Neural cell (in vitro differentiated cells): ENCODE measurements around the gene LCNL1. TPM values are rescaled to one million over a fixed set of nuclear protein-coding genes. Genes with fewer than 3 reads are reported as not detected.
A peak's percentile ranks its signal among the peaks of the same experiment; 100 is the strongest.

Experiments
- H2AFZ ChIP-seq: fragments of 200-600, 300-800 bp; sonication (generic), shearing (Covaris generic); 2 replicates; pipeline ENCODE4 v1.6.0; 2014; ENCODE audit warnings: low read depth, mild to moderate bottlenecking, antibody characterized with exemption, low read length, moderate library complexity
- H3F3A ChIP-seq: fragments of 200-600 bp; shearing (Covaris generic); 2 replicates; pipeline ENCODE4 v1.6.1; 2016; ENCODE audit warnings: mild to moderate bottlenecking, moderate library complexity, mixed read lengths, antibody characterized with exemption, low read length; ENCODE audit not compliant: insufficient read depth, poor library complexity, severe bottlenecking
- H3K27ac ChIP-seq: fragments of 200-600, 300-800 bp; sonication (generic), shearing (Covaris generic); 2 replicates; pipeline ENCODE4 v1.5.1; 2014; ENCODE audit warnings: mild to moderate bottlenecking, low read length, moderate library complexity
- H3K27me3 ChIP-seq: fragments of 300-800, 200-600 bp; sonication (generic), shearing (Covaris generic); 2 replicates; pipeline ENCODE4 v1.6.0; 2014; ENCODE audit warnings: mild to moderate bottlenecking, low read depth, low read length, moderate library complexity; ENCODE audit not compliant: insufficient read depth
- H3K36me3 ChIP-seq: fragments of 300-800, 200-600 bp; sonication (generic), shearing (Covaris generic); 2 replicates; pipeline ENCODE4 v1.5.1; 2014; ENCODE audit warnings: mild to moderate bottlenecking, antibody characterized with exemption, low read length, moderate library complexity; ENCODE audit not compliant: insufficient read depth
- H3K4me2 ChIP-seq: fragments of 300-800, 200-600 bp; sonication (generic), shearing (Covaris generic); 2 replicates; pipeline ENCODE4 v1.6.0; 2014; ENCODE audit warnings: mild to moderate bottlenecking, low read length
- H3K4me3 ChIP-seq: fragments of 300-800, 200-600 bp; sonication (generic), shearing (Covaris generic); 2 replicates; pipeline ENCODE4 v1.5.1; 2014; ENCODE audit warnings: mild to moderate bottlenecking, low read length, moderate library complexity
- H3K79me2 ChIP-seq: fragments of 200-600 bp; shearing (Covaris generic); replicated peaks from 2 replicates; pipeline ENCODE4 v1.6.0; 2014; ENCODE audit warnings: mild to moderate bottlenecking, low read length, moderate library complexity; ENCODE audit not compliant: insufficient read depth
- H3K9ac ChIP-seq: fragments of 300-800, 200-600 bp; sonication (generic), shearing (Covaris generic); 2 replicates; pipeline ENCODE4 v1.6.1; 2016; ENCODE audit warnings: mild to moderate bottlenecking, low read length, mixed read lengths
- H3K9me2 ChIP-seq: fragments of 200-600 bp; shearing (Covaris generic); 2 replicates; pipeline ENCODE4 v1.6.1; 2016; ENCODE audit warnings: mild to moderate bottlenecking, low read length, mixed read lengths; ENCODE audit not compliant: insufficient read depth
- H3K9me3 ChIP-seq: fragments of 200-600, 300-800 bp; sonication (generic), shearing (Covaris generic); 2 replicates; pipeline ENCODE4 v1.6.1; 2016; ENCODE audit warnings: mild to moderate bottlenecking, mixed run types, low read length, moderate library complexity, mixed read lengths
- H4K20me1 ChIP-seq: fragments of 200-600 bp; shearing (Covaris generic); 2 replicates; pipeline ENCODE4 v1.6.1; 2016; ENCODE audit warnings: mild to moderate bottlenecking, mixed run types; ENCODE audit not compliant: insufficient read depth
- EP300 ChIP-seq: fragments of 450-650 bp; conservative IDR thresholded peaks from 2 replicates; pipeline ENCODE4 v1.6.1; 2014; ENCODE audit warnings: antibody characterized with exemption, mild to moderate bottlenecking, moderate library complexity; ENCODE audit not compliant: poor library complexity, severe bottlenecking
- EZH2 ChIP-seq: fragments of 200-600, 300-800 bp; shearing (Covaris generic), sonication (generic); IDR thresholded peaks from 2 replicates; pipeline ENCODE4 v1.6.1; 2014; ENCODE audit warnings: antibody characterized with exemption, low read length, borderline replicate concordance, mild to moderate bottlenecking; ENCODE audit not compliant: insufficient read depth, poor library complexity, severe bottlenecking
- MXI1 ChIP-seq: fragments of 450-650 bp; conservative IDR thresholded peaks from 2 replicates; pipeline ENCODE4 v1.6.1; 2014; ENCODE audit warnings: antibody characterized with exemption, mild to moderate bottlenecking; ENCODE audit not compliant: poor library complexity, severe bottlenecking
- POLR2AphosphoS5 ChIP-seq: IDR thresholded peaks from 2 replicates; pipeline ENCODE4 v1.6.1; 2012
- RAD21 ChIP-seq: fragments of 450-650 bp; conservative IDR thresholded peaks from 2 replicates; pipeline ENCODE4 v1.6.1; 2014; ENCODE audit warnings: antibody characterized with exemption, mild to moderate bottlenecking, moderate library complexity
- REST ChIP-seq: IDR thresholded peaks from 2 replicates; pipeline ENCODE4 v1.6.1; 2012; ENCODE audit warnings: borderline replicate concordance
- SMC3 ChIP-seq: fragments of 450-650 bp; conservative IDR thresholded peaks from 2 replicates; pipeline ENCODE4 v1.6.1; 2014; ENCODE audit warnings: antibody characterized with exemption, mild to moderate bottlenecking, moderate library complexity; ENCODE audit not compliant: poor library complexity
- TAF1 ChIP-seq: IDR thresholded peaks from 2 replicates; pipeline ENCODE4 v1.6.1; 2012; ENCODE audit warnings: low read depth
- polyA plus RNA-seq: library from polyadenylated mRNA; depleted of rRNA; stranded (reverse); fragments of >200 nt; gene quantifications from 2 replicates; pipeline ENCODE4 v1.2.3, GENCODE V29; 2014
- TF ChIP-seq, protein P1 (sequence below): fragments of 450-650 bp; IDR thresholded peaks from 2 replicates; pipeline ENCODE4 v1.5.1; 2014; ENCODE audit warnings: antibody characterized with exemption, mild to moderate bottlenecking, moderate library complexity; ENCODE audit not compliant: poor library complexity, severe bottlenecking

LCNL1 gene
- polyA plus RNA-seq, 1 donor from 2014 or later, result not detected

DNA sequence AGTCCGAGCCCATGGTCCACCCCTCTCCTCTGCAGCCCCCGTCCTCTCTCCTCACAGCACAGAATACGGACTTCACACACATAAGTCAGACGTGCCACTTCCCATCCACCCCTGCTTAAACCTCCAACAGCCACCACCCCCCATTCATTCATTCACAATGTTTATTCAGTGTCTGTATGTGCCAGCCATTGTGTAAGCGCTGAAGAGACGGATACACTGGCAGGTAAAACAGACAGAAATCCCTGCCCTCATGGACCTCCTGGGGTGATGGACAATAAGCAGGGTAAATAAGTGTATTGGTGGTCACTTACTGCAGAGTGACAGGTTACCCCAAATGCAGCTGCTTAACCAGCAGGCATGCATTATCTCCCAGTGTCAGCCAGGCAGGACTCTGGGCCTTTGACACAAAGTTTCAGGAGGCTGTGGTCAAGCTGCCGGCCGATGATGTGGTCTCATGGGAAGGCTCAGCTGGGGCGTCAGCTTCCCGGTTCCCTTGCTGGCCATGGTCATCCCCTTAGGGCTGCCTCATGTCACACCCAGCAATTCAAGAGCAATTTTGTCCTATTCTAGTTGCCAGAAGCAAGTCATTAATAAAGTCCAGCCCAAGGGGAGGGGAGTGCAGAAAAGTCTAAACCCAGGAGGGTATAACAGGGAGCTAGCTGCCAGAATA, 7.6 kb downstream of the LCNL1 start:
- Histone ChIP-seq H3K79me2 (no peaks in the 10 kb centered on the region), H3K27me3 (peaks cover 13% of the 10 kb centered on the region), H3K27ac (no peak overlapping the region), H3K9ac (no peak overlapping the region), H3K9me2 (no peaks in the 10 kb centered on the region), H3F3A (no peaks in the 10 kb centered on the region), H3K4me3 (no peak overlapping the region), H3K4me2 (no peak overlapping the region), H2AFZ (no peak overlapping the region), H3K36me3 (no peaks in the 10 kb centered on the region), H4K20me1 (no peaks in the 10 kb centered on the region), H3K9me3 (no peaks in the 10 kb centered on the region)
- no peak for TF ChIP-seq MXI1
- TF ChIP-seq POLR2AphosphoS5, result no peak
- TF ChIP-seq SMC3, result no peak
- no peak for TF ChIP-seq RAD21
- TF ChIP-seq EZH2, result no peak
- TF ChIP-seq, protein P1, sequence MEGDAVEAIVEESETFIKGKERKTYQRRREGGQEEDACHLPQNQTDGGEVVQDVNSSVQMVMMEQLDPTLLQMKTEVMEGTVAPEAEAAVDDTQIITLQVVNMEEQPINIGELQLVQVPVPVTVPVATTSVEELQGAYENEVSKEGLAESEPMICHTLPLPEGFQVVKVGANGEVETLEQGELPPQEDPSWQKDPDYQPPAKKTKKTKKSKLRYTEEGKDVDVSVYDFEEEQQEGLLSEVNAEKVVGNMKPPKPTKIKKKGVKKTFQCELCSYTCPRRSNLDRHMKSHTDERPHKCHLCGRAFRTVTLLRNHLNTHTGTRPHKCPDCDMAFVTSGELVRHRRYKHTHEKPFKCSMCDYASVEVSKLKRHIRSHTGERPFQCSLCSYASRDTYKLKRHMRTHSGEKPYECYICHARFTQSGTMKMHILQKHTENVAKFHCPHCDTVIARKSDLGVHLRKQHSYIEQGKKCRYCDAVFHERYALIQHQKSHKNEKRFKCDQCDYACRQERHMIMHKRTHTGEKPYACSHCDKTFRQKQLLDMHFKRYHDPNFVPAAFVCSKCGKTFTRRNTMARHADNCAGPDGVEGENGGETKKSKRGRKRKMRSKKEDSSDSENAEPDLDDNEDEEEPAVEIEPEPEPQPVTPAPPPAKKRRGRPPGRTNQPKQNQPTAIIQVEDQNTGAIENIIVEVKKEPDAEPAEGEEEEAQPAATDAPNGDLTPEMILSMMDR, result no peak
- no peak for TF ChIP-seq EP300
- no peak for TF ChIP-seq REST
- no peak for TF ChIP-seq TAF1

DNA sequence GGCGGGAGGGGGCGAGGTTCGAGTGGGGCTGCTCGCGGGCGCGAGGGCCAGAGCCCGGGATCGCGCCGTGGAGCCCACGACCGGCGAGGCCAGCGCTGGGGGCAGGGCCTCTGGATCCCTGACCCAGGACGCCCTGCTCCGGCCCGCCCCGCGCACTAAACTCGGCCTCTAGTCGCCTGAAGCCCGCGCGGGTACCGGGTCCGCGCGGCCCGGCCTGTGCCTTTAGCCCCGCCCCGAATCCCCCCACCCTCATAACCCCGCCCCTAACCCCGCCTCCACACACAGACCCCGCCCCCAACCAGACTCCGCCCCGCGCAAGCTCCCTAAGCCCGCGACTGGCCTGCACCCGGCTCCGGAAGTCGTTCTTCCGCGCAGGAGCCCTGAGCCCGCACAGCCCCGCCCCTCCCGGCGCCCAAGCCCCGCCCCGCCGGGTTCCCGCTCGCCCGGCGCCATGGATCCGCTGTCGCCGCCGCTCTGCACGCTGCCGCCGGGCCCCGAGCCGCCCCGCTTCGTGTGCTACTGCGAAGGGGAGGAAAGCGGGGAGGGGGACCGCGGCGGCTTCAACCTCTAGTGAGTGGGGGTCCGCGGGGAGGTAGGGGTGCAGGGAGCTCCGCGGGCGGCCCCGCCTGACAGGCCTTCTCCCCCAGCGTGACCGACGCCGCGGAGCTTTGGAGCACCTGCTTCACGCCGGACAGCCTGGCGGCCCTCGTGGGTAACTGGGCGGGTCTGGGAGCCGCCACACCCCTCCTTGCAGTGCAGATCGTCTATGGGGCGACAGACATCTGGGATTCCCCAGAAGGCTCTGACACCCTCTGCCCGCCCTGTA, 9.4 kb downstream of the LCNL1 start, which contains the start of gene PAXX:
Gene PAXX (plus strand): TSS at position 430 of the 826 bp plus-strand sequence. CDS start 22 bp downstream, at position 452.
- Histone ChIP-seq H3K9me3 (no peaks in the 10 kb centered on the region), H3K9me2 (no peaks in the 10 kb centered on the region), H3K4me3 (peak within 1 kb of the TSS; percentile 96), H3K4me2 (peak within 1 kb of the TSS; percentile 87), H3F3A (no peaks in the 10 kb centered on the region), H3K27ac (peak within 1 kb of the TSS; percentile 42), H3K9ac (peak within 1 kb of the TSS; percentile 81), H4K20me1 (no peaks in the 10 kb centered on the region), H3K79me2 (no peaks in the 10 kb centered on the region), H2AFZ (peak within 1 kb of the TSS; percentile 70), H3K36me3 (no peaks in the 10 kb centered on the region), H3K27me3 (peaks cover 3% of the 10 kb centered on the region)
- TF ChIP-seq MXI1 (peak; percentile 96), EP300 (peak; percentile 10), SMC3 (peak; percentile 34), POLR2AphosphoS5 (peak; percentile 60), EZH2 (no peak), TAF1 (no peak), REST (no peak), RAD21 (no peak)
- TF ChIP-seq, protein P1, result no peak
